ENCODE measurements around the gene MYO16.

The MYO16 gene

DNA sequence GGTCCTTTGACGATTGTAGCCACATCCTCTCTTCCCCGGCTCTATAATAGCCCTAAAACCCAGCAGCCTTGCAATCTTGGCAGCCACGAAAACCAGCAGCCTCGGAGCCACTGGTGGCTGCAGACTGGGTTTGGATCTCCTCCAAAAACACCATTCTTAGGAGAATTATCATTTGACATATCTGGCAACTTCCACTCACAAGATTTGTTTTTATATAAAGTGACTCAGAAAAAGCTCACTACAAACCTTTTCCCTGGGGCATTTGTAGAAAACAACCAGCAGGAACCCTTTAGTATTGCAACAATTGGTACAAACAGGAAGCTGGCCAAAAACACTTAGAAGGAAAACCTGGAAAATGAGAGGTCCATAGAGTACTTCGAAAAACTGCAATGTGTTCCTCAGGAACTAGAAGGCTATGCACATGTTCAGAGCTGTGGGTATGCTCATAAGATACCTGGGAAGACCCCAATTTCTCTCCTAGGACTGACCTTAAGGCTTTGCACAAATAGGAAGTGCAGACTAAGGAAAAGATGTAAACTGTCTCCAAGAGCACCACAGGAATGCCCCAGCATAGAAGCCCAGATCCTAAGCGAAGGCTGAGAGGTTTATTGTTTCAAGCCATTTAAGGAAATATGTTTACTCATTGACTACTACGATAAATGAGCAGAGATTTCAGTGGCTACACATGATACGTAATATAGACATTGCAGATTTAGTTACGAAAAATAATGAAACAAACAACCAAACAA lies 71.2 kb downstream of the MYO16 start:
- Histone ChIP-seq H3K27ac (no peak overlapping the region), H3K27me3 (no peaks in the 10 kb centered on the region), H3K4me3 (no peak overlapping the region), H3K4me1 (no peaks in the 10 kb centered on the region), H3K36me3 (no peaks in the 10 kb centered on the region), H3K9me3 (peaks cover 0 to 13% (median 5%) of the 10 kb centered on the region in 3 donors)
- intact Hi-C loops (cut with DNase I; ENCODE audit: low total_unique reads): no loop called here
- DNase-seq: no peak
- TF ChIP-seq, protein P1, sequence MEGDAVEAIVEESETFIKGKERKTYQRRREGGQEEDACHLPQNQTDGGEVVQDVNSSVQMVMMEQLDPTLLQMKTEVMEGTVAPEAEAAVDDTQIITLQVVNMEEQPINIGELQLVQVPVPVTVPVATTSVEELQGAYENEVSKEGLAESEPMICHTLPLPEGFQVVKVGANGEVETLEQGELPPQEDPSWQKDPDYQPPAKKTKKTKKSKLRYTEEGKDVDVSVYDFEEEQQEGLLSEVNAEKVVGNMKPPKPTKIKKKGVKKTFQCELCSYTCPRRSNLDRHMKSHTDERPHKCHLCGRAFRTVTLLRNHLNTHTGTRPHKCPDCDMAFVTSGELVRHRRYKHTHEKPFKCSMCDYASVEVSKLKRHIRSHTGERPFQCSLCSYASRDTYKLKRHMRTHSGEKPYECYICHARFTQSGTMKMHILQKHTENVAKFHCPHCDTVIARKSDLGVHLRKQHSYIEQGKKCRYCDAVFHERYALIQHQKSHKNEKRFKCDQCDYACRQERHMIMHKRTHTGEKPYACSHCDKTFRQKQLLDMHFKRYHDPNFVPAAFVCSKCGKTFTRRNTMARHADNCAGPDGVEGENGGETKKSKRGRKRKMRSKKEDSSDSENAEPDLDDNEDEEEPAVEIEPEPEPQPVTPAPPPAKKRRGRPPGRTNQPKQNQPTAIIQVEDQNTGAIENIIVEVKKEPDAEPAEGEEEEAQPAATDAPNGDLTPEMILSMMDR (IDR thresholded peaks at IDR 0.05): no peak

DNA sequence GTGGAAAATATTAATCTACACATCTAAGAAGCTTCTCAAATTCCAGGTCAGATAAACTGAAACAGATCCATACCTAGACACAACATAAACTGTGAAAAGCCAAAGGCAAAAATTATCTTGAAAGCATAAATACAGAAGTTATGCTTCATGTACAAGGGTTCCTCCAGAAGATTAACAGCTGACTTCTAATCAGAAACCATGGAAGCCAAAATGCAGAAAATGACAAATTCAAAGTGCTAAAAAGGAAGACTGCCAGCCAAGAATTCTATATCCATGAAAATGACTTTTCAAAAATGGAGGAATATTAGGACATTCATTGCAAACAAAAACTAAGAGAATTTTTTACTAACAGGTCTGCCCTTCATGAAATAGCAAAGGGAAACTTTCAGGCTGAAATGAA lies 72.8 kb downstream of the MYO16 start:
- Histone ChIP-seq H3K27me3 (no peaks in the 10 kb centered on the region), H3K4me1 (no peaks in the 10 kb centered on the region), H3K36me3 (no peaks in the 10 kb centered on the region), H3K9me3 (peaks cover 0 to 13% (median 5%) of the 10 kb centered on the region in 3 donors), H3K4me3 (no peak overlapping the region), H3K27ac (no peak overlapping the region)
- TF ChIP-seq, protein P1 (IDR thresholded peaks at IDR 0.05): no peak
- intact Hi-C loops (cut with DNase I; ENCODE audit: low total_unique reads): no loop called here
- no peak for DNase-seq

DNA sequence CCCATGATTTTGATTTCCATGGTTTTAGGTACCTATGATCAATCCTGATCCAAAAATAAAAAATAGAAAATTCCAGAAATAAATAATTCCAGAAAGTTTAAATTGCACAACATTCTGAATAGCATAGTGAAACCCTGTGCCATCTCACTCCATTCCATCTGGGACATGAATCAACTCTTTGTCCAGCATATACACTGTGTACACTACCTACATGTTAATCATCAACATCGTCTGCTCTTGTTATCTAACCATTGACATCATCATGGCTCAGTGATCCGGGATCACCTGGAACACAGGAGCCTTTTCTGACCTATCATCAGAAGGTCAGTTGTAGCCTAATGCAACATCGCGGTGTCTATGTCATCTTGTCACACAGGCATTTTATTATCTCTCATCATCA lies 75.6 kb downstream of the MYO16 start:
- Histone ChIP-seq H3K4me1 (no peaks in the 10 kb centered on the region), H3K27me3 (no peaks in the 10 kb centered on the region)
- intact Hi-C loops (cut with DNase I; ENCODE audit: low total_unique reads): no loop called here

DNA sequence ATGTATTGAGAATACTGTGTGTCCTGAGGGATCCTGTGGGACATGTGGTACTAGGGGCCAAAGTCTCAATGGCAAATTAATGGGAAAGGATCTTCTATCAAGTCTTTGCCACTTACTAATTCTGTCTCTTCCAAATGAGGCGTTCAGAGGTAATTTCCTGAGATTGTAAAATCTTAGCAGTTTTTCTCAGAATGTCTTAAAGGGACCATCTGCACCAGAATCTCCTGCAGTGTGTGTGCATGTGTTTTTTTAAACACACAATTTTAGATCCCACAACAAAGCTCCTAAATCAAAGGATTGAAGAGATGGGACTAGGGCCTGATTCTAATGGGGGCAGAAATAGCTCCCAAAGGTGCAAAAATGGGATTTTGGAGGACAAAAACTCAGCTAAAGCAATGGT lies 78.2 kb downstream of the MYO16 start:
- no peak overlapping the region for H3K4me3 ChIP-seq
- H3K27me3 ChIP-seq: no peaks in the 10 kb centered on the region
- no peak overlapping the region for H3K27ac ChIP-seq
- TF ChIP-seq, protein P1 (IDR thresholded peaks at IDR 0.05): no peak
- DNase-seq: no peak
- no peaks in the 10 kb centered on the region for H3K36me3 ChIP-seq
- no peaks in the 10 kb centered on the region for H3K4me1 ChIP-seq
- H3K9me3 ChIP-seq: no peaks in the 10 kb centered on the region
- intact Hi-C loops (cut with DNase I; ENCODE audit: low total_unique reads): no loop called here

More for the DNA sequence above, 75.6 kb downstream of the MYO16 start:
- no peak for DNase-seq
- TF ChIP-seq, protein P1 (IDR thresholded peaks at IDR 0.05): no peak
- Histone ChIP-seq H3K9me3 (peaks cover 0 to 13% (median 5%) of the 10 kb centered on the region in 3 donors), H3K36me3 (no peaks in the 10 kb centered on the region), H3K4me3 (no peak overlapping the region), H3K27ac (no peak overlapping the region)

DNA sequence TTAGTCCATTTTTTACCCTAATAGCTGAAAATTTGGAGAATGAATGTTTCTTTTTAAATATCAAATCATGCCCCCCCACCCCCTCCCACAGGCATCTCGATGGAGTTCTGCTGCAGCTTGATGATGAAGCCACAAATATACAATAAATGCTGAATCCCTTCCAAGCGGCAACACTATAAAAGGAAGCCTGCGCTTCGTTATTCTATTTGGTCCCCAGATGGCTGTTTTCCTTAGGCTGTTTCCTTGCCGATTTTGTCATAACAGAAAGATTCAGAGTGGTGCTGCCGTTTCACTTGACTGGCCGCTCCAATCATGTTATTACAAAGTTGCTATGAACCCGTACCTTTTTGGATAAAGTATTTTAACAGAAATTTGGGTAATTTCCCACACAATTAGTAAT lies 79.5 kb downstream of the MYO16 start:
- TF ChIP-seq, protein P1 (IDR thresholded peaks at IDR 0.05): no peak
- Histone ChIP-seq H3K4me3 (no peak overlapping the region), H3K36me3 (no peaks in the 10 kb centered on the region), H3K4me1 (no peaks in the 10 kb centered on the region), H3K27ac (no peak overlapping the region), H3K9me3 (no peaks in the 10 kb centered on the region), H3K27me3 (no peaks in the 10 kb centered on the region)
- DNase-seq: no peak
- intact Hi-C loops (cut with DNase I; ENCODE audit: low total_unique reads): no loop called here
